H9 (cell line): ENCODE data around the gene CD79A. TPM values are rescaled to one million over a fixed set of nuclear protein-coding genes. Genes with fewer than 3 reads are reported as not detected.

Source experiments
- DNase-seq: peaks from one replicate; pipeline ENCODE4 v3.0.0-alpha.2; 2017
- H2AFZ ChIP-seq: one replicate; pipeline ENCODE4 v1.6.1; 2013; ENCODE audit warnings: mild to moderate bottlenecking, low read length, control low read depth, moderate library complexity
- H2AK5ac ChIP-seq: 2 replicates; pipeline ENCODE4 v1.6.1; 2013; ENCODE audit warnings: low read length, control low read depth, mixed read lengths; ENCODE audit not compliant: insufficient read length
- H2BK120ac ChIP-seq: one replicate; pipeline ENCODE4 v1.6.1; 2013; ENCODE audit warnings: low read depth, mild to moderate bottlenecking, low read length, control low read depth, inconsistent platforms; ENCODE audit not compliant: poor library complexity, severe bottlenecking
- H2BK12ac ChIP-seq: 2 replicates; pipeline ENCODE4 v1.6.1; 2013; ENCODE audit warnings: low read length, control low read depth, mixed read lengths, low read depth; ENCODE audit not compliant: insufficient read length
- H2BK15ac ChIP-seq: 2 replicates; pipeline ENCODE4 v1.6.1; 2013; ENCODE audit warnings: low read depth, low read length, control low read depth
- H2BK20ac ChIP-seq: one replicate; pipeline ENCODE4 v1.6.1; 2013; ENCODE audit warnings: low read depth, mild to moderate bottlenecking, low read length, control low read depth, inconsistent platforms; ENCODE audit not compliant: poor library complexity, severe bottlenecking
- H2BK5ac ChIP-seq: 2 replicates; pipeline ENCODE4 v1.6.1; 2013; ENCODE audit warnings: low read length, control low read depth, mixed read lengths; ENCODE audit not compliant: insufficient read length
- H3K14ac ChIP-seq: 2 replicates; pipeline ENCODE4 v1.6.1; 2013; ENCODE audit warnings: low read length, control low read depth; ENCODE audit not compliant: insufficient read depth
- H3K18ac ChIP-seq: 2 replicates; pipeline ENCODE4 v1.6.1; 2013; ENCODE audit warnings: low read depth, mild to moderate bottlenecking, mixed read lengths, low read length, control low read depth; ENCODE audit not compliant: insufficient read length
- H3K23ac ChIP-seq: 2 replicates; pipeline ENCODE4 v1.6.1; 2013; ENCODE audit warnings: low read length, control low read depth, mixed read lengths, low read depth; ENCODE audit not compliant: insufficient read length
- H3K23me2 ChIP-seq: 2 replicates; pipeline ENCODE4 v1.6.1; 2013; ENCODE audit warnings: low read depth, mild to moderate bottlenecking, mixed read lengths, low read length, control low read depth; ENCODE audit not compliant: insufficient read length, poor library complexity, severe bottlenecking
- H3K27ac ChIP-seq: 2 replicates; pipeline ENCODE4 v1.5.1; 2013; ENCODE audit warnings: low read length, control low read depth, mixed read lengths, low read depth; ENCODE audit not compliant: insufficient read length
- H3K27me3 ChIP-seq: 2 replicates; pipeline ENCODE4 v1.6.1; 2013; ENCODE audit warnings: low read length, control low read depth, inconsistent platforms; ENCODE audit not compliant: insufficient read depth
- H3K4ac ChIP-seq: 2 replicates; pipeline ENCODE4 v1.6.1; 2013; ENCODE audit warnings: low read depth, mild to moderate bottlenecking, control low read depth, inconsistent platforms, low read length, moderate library complexity
- H3K4me1 ChIP-seq: 2 replicates; pipeline ENCODE4 v1.6.1; 2013; ENCODE audit warnings: low read length, control low read depth, inconsistent platforms; ENCODE audit not compliant: insufficient read depth
- H3K4me2 ChIP-seq: 2 replicates; pipeline ENCODE4 v1.6.1; 2013; ENCODE audit warnings: low read length, control low read depth, mixed read lengths; ENCODE audit not compliant: insufficient read length, insufficient read depth
- H3K56ac ChIP-seq: 2 replicates; pipeline ENCODE4 v1.6.1; 2013; ENCODE audit warnings: low read depth, mild to moderate bottlenecking, mixed read lengths, low read length, control low read depth; ENCODE audit not compliant: insufficient read length
- H3K79me1 ChIP-seq: 2 replicates; pipeline ENCODE4 v1.6.1; 2013; ENCODE audit warnings: low read depth, mild to moderate bottlenecking, moderate library complexity, low read length, control low read depth, inconsistent platforms; ENCODE audit not compliant: insufficient read depth, poor library complexity, severe bottlenecking
- H3K79me2 ChIP-seq: 2 replicates; pipeline ENCODE4 v1.6.1; 2013; ENCODE audit warnings: low read length, control low read depth, inconsistent platforms; ENCODE audit not compliant: insufficient read depth
- H3K9ac ChIP-seq: 2 replicates; pipeline ENCODE4 v1.6.1; 2013; ENCODE audit warnings: low read length, control low read depth, mixed read lengths; ENCODE audit not compliant: insufficient read length; ENCODE audit errors: extremely low read depth
- H3K9me3 ChIP-seq: one replicate; pipeline ENCODE4 v1.6.1; 2013; ENCODE audit warnings: low read depth, low read length, inconsistent platforms; ENCODE audit not compliant: control insufficient read depth
- H3T11ph ChIP-seq: one replicate; pipeline ENCODE4 v1.6.1; 2013; ENCODE audit warnings: mild to moderate bottlenecking, low read length, control low read depth, inconsistent platforms
- H4K20me1 ChIP-seq: one replicate; pipeline ENCODE4 v1.6.1; 2013; ENCODE audit not compliant: control insufficient read depth, insufficient read length, insufficient read depth
- H4K5ac ChIP-seq: 2 replicates; pipeline ENCODE4 v1.6.1; 2013; ENCODE audit warnings: low read depth, mild to moderate bottlenecking, mixed read lengths, low read length, control low read depth; ENCODE audit not compliant: insufficient read length
- H4K8ac ChIP-seq: replicated peaks from 2 replicates; pipeline ENCODE4 v1.6.1; 2013; ENCODE audit warnings: low read length, control low read depth, mixed read lengths, low read depth; ENCODE audit not compliant: insufficient read length
- H4K91ac ChIP-seq: 2 replicates; pipeline ENCODE4 v1.6.1; 2013; ENCODE audit warnings: low read depth, mild to moderate bottlenecking, moderate library complexity, mixed read lengths, low read length, control low read depth; ENCODE audit not compliant: insufficient read length
- H3K27ac Mint-ChIP-seq, 3 experiments: 2 replicates in 2 of 3; 3 replicates in 1 of 3; pipeline ENCODE4 v1.8.0; 2020 to 2021; ENCODE audit warnings: mixed read lengths in 3 of 3, mild to moderate bottlenecking in 1 of 3, moderate library complexity in 1 of 3
- H3K27me3 Mint-ChIP-seq: 2 replicates; pipeline ENCODE4 v1.8.0; 2021; ENCODE audit warnings: low read depth, mild to moderate bottlenecking, moderate library complexity, mixed read lengths
- H3K36me3 Mint-ChIP-seq, 3 experiments: 2 replicates in 2 of 3; 3 replicates in 1 of 3; pipeline ENCODE4 v1.8.0; 2020 to 2021; ENCODE audit warnings: low read depth in 3 of 3, mixed read lengths in 3 of 3; ENCODE audit not compliant: insufficient read depth in 1 of 3
- H3K4me1 Mint-ChIP-seq, 2 experiments: 2 replicates each; pipeline ENCODE4 v1.8.0; 2020; ENCODE audit warnings: mixed read lengths in 2 of 2
- H3K4me3 Mint-ChIP-seq, 2 experiments: 2 replicates in 1 of 2; 3 replicates in 1 of 2; pipeline ENCODE4 v1.8.0; 2020 to 2021; ENCODE audit warnings: mild to moderate bottlenecking in 2 of 2, mixed read lengths in 2 of 2, moderate library complexity in 1 of 2
- H3K9me3 Mint-ChIP-seq, 2 experiments: 2 replicates in 1 of 2; 3 replicates in 1 of 2; pipeline ENCODE4 v1.8.0; 2020; ENCODE audit warnings: mild to moderate bottlenecking in 2 of 2, mixed read lengths in 2 of 2, moderate library complexity in 1 of 2
- WGBS: extraction: QIAGEN DNeasy Blood & Tissue Kit; methylation state at CpG from one replicate; pipeline ENCODE4 v1.1.7; 2013; ENCODE audit warnings: missing lambda C conversion rate, low lambda C conversion rate, mixed read lengths; ENCODE audit not compliant: insufficient read length; ENCODE audit errors: extremely low coverage; 5-methylcytosine and 5-hydroxymethylcytosine counted together
- total RNA-seq: library from RNA; stranded (reverse); gene quantifications from 2 replicates; pipeline ENCODE4 v1.2.1, GENCODE V29; 2021
- TF ChIP-seq, protein P1 (sequence below): fragments of 200-600 bp; sonication (generic); conservative IDR thresholded peaks from 3 replicates; pipeline ENCODE4 v1.8.0; 2021; ENCODE audit warnings: antibody characterized with exemption, mild to moderate bottlenecking

The CD79A gene
- total RNA-seq, 1 experiment from 2014 or later, result 0.22 TPM

DNA sequence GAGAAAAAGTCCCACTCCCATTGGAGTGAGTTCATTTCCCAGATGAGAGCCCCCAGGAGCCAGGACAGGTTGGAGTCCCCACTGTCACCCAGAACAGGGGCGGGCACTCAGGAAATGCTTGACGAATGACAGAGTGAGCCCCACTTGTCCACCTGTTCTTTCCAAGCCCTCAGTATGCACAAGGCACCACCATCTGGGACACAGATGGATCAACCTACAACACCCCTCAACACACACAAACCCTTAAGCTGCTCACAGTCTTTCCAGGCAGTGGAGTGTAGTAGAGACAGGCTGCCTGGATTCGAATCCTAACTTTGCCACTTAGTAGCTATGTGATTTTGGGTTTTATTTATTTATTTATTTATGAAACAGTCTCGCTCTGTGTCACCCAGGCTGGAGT lies 13.9 kb downstream of the CD79A start:
- Histone ChIP-seq H2BK120ac (no peak overlapping the region), H4K91ac (no peak overlapping the region), H4K20me1 (no peaks in the 10 kb centered on the region), H2BK5ac (no peak overlapping the region), H3K79me2 (0 out of 2 replicates have a peak, but pooled peaks cover 2% of the 10 kb centered on the region), H4K8ac (no peak overlapping the region), H2AFZ (no peak overlapping the region), H2BK20ac (no peak overlapping the region), H3T11ph (no peak overlapping the region), H3K18ac (no peak overlapping the region), H3K27ac (no peak overlapping the region), H2BK12ac (no peak overlapping the region), H2AK5ac (no peak overlapping the region), H3K9ac (no peak overlapping the region), H3K14ac (no peak overlapping the region), H3K23me2 (no peaks in the 10 kb centered on the region), H3K4me2 (no peak overlapping the region), H3K9me3 (no peaks in the 10 kb centered on the region), H3K4ac (no peak overlapping the region), H3K4me1 (peaks cover 8% of the 10 kb centered on the region), H2BK15ac (no peak overlapping the region), H3K23ac (no peak overlapping the region), H3K56ac (no peak overlapping the region), H4K5ac (no peak overlapping the region), H3K79me1 (no peaks in the 10 kb centered on the region), H3K27me3 (no peaks in the 10 kb centered on the region)
- Mint-ChIP-seq H3K4me3 (no peak overlapping the region), H3K9me3 (no peaks in the 10 kb centered on the region; a peak in 1 of 5 replicates), H3K27ac (no peak overlapping the region), H3K4me1 (peaks cover 16 to 43% of the 10 kb centered on the region in 2 experiments), H3K27me3 (no peaks in the 10 kb centered on the region; the same call in 1 of the 2 replicates), H3K36me3 (peaks cover 3 to 31% (median 9%) of the 10 kb centered on the region in 3 experiments; a peak in 5 of 7 replicates)
- TF ChIP-seq, protein P1, sequence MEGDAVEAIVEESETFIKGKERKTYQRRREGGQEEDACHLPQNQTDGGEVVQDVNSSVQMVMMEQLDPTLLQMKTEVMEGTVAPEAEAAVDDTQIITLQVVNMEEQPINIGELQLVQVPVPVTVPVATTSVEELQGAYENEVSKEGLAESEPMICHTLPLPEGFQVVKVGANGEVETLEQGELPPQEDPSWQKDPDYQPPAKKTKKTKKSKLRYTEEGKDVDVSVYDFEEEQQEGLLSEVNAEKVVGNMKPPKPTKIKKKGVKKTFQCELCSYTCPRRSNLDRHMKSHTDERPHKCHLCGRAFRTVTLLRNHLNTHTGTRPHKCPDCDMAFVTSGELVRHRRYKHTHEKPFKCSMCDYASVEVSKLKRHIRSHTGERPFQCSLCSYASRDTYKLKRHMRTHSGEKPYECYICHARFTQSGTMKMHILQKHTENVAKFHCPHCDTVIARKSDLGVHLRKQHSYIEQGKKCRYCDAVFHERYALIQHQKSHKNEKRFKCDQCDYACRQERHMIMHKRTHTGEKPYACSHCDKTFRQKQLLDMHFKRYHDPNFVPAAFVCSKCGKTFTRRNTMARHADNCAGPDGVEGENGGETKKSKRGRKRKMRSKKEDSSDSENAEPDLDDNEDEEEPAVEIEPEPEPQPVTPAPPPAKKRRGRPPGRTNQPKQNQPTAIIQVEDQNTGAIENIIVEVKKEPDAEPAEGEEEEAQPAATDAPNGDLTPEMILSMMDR, result no peak
- WGBS, result no CpG with 5 or more reads among the region's 4 CpGs
- no peak for DNase-seq
